Measurements from ENCODE around the gene PACRG. TPM values are rescaled to one million over a fixed set of nuclear protein-coding genes. Genes with fewer than 3 reads are reported as not detected.

PACRG gene
- total and polyA plus RNA-seq, 2 of the 4 experiments (the other 2 are of a cell fraction) = not detected

DNA sequence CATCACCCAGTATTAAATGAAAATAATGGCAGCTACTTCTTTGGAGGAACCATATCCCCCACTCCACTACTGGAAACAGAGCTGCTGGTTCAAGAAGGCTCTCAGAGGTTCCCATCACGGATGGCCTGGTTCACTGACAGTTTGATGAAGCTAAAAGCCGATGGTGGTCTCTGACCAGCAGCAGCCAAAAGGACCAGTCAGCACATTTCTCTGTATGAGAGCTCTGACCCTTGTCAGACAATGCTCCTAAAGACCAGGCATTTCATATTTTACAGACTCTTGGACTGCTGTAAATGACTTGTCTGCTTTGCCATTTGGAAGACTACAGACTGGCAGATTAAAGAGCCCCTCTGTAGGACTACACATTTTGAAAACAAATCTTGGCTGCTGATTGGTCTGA, 16.8 kb upstream of the PACRG start:
- Histone ChIP-seq H2AK9ac (replicated peaks; ENCODE audit: low read depth, low read length, poor library complexity) (no peak overlapping the region), H3K4me2 (ENCODE audit: low read depth, low read length) (no peak overlapping the region), H2BK20ac (ENCODE audit: low read depth, low read length) (no peak overlapping the region), H3K4ac (ENCODE audit: low read depth, low read length) (no peak overlapping the region), H3K9me3 (ENCODE audit: control insufficient read depth, insufficient read depth, low read length) (peaks cover 2% of the 10 kb centered on the region; the same call in 1 of the 2 replicates), H2AFZ (replicated peaks; ENCODE audit: low read length, poor library complexity) (no peak overlapping the region), H3K4me1 (ENCODE audit: control insufficient read depth, insufficient read depth, low read length) (no peaks in the 10 kb centered on the region), H3K27ac (ENCODE audit: insufficient read depth, low read length) (no peak overlapping the region), H3K9me1 (ENCODE audit: insufficient read depth, low read length) (no peaks in the 10 kb centered on the region), H3K56ac (ENCODE audit: extremely low read depth, insufficient read depth, low read length) (no peak overlapping the region), H3K79me1 (ENCODE audit: low read depth in 1 of 2, low read length in 2 of 2) (no peaks in the 10 kb centered on the region), H2BK120ac (ENCODE audit: low read depth, low read length) (no peak overlapping the region), H2BK5ac (ENCODE audit: low read depth, low read length, poor library complexity, severe bottlenecking) (no peak overlapping the region), H2BK15ac (ENCODE audit: low read depth, low read length) (no peak overlapping the region), H3K14ac (replicated peaks; ENCODE audit: low read depth, low read length) (no peak overlapping the region), H4K5ac (ENCODE audit: low read depth, low read length) (no peak overlapping the region), H3K27me3 (ENCODE audit: control insufficient read depth, insufficient read depth, low read length) (no peaks in the 10 kb centered on the region), H2AK5ac (ENCODE audit: low read depth, low read length) (no peak overlapping the region), H3K36me3 (ENCODE audit: control insufficient read depth, insufficient read depth, low read length) (no peaks in the 10 kb centered on the region), H3K23ac (ENCODE audit: low read depth, low read length) (no peak overlapping the region), H3K9ac (ENCODE audit: low read depth, low read length) (no peak overlapping the region), H4K20me1 (ENCODE audit: insufficient read depth, low read length) (no peaks in the 10 kb centered on the region), H3K4me3 (ENCODE audit: insufficient read depth, low read depth, low read length) (no peak overlapping the region), H4K8ac (ENCODE audit: low read depth in 2 of 2, low read length in 2 of 2) (no peak overlapping the region), H4K91ac (ENCODE audit: insufficient read depth, low read depth, low read length) (no peak overlapping the region), H3K18ac (ENCODE audit: low read depth, low read length) (no peak overlapping the region)
- intact Hi-C loops (cut with micrococcal nuclease) = no loop called here
- DNase-seq (no peak), ATAC-seq (ENCODE audit: low read depth) (no peak)
- in situ Hi-C loops (cut with MboI; ENCODE audit: low sequenced_read_pairs) = no loop called here
- TF ChIP-seq, protein P1, sequence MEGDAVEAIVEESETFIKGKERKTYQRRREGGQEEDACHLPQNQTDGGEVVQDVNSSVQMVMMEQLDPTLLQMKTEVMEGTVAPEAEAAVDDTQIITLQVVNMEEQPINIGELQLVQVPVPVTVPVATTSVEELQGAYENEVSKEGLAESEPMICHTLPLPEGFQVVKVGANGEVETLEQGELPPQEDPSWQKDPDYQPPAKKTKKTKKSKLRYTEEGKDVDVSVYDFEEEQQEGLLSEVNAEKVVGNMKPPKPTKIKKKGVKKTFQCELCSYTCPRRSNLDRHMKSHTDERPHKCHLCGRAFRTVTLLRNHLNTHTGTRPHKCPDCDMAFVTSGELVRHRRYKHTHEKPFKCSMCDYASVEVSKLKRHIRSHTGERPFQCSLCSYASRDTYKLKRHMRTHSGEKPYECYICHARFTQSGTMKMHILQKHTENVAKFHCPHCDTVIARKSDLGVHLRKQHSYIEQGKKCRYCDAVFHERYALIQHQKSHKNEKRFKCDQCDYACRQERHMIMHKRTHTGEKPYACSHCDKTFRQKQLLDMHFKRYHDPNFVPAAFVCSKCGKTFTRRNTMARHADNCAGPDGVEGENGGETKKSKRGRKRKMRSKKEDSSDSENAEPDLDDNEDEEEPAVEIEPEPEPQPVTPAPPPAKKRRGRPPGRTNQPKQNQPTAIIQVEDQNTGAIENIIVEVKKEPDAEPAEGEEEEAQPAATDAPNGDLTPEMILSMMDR (conservative IDR thresholded peaks at IDR 0.05; ENCODE audit: low read depth, low read length) = no peak
- TF ChIP-seq MAFK (IDR thresholded peaks at IDR 0.05; ENCODE audit: low read depth, low read length) = peak; percentile 25; the same call in 1 of the 2 replicates
- dilution Hi-C loops (cut with HindIII; ENCODE audit: low sequenced_read_pairs, unreplicated experiment) = no loop called here
- ChIA-PET POLR2A (ENCODE audit: unreplicated experiment) (no interaction called here), CTCF (interaction anchor here (0.7 kb wide), 1 partner anchor 248 kb away, joined by 4 read pairs; no protein-coding TSS in a partner anchor)
- 38% methylated on average over 2 of the region's 2 CpGs; no CpG with 5 or more reads in 1 of the 2 experiments for WGBS, 2 experiments (ENCODE audit: extremely low coverage in 2 of 2, insufficient read length in 1 of 2)
- no TSS peak for BruUV-seq (replicated peaks)
